ENCODE measurements around the gene BSN.
A peak's percentile ranks its signal among the peaks of the same experiment; 100 is the strongest.

BSN gene

GRCh38 chr3:49601358-49602048 lies 47.2 kb downstream of the BSN start:
- no peak for DNase-seq

GRCh38 chr3:49602049-49602554 lies 47.8 kb downstream of the BSN start:
- DNase-seq = no peak

GRCh38 chr3:49602877-49603411 lies 48.7 kb downstream of the BSN start:
- peak; percentile 64 for DNase-seq

GRCh38 chr3:49606427-49606826 lies 52.1 kb downstream of the BSN start:
- no peak for DNase-seq

- no peak for DNase-seq
Measured at GRCh38 chr3:49607105-49607591, 52.9 kb downstream of the BSN start.

- DNase-seq = no peak
Measured at GRCh38 chr3:49607796-49608195, 53.5 kb downstream of the BSN start.

- no peak for DNase-seq
Measured at GRCh38 chr3:49609314-49609713, 55.0 kb downstream of the BSN start.

GRCh38 chr3:49609815-49610214 lies 55.5 kb downstream of the BSN start:
- no peak for DNase-seq

GRCh38 chr3:49610666-49611280 lies 56.5 kb downstream of the BSN start:
- DNase-seq = no peak

GRCh38 chr3:49611291-49611690 lies 57.0 kb downstream of the BSN start:
- no peak for DNase-seq

GRCh38 chr3:49611719-49612118 lies 57.4 kb downstream of the BSN start:
- no peak for DNase-seq

GRCh38 chr3:49614936-49615335 lies 60.7 kb downstream of the BSN start:
- no peak for DNase-seq

- DNase-seq = no peak
Measured at GRCh38 chr3:49616061-49616460, 61.8 kb downstream of the BSN start.

GRCh38 chr3:49616491-49616941 lies 62.2 kb downstream of the BSN start:
- no peak for DNase-seq

GRCh38 chr3:49617390-49618013 lies 63.2 kb downstream of the BSN start:
- DNase-seq = no peak

- DNase-seq = no peak
Measured at GRCh38 chr3:49618412-49618811, 64.1 kb downstream of the BSN start.

- DNase-seq = no peak
Measured at GRCh38 chr3:49619649-49620048, 65.4 kb downstream of the BSN start.

GRCh38 chr3:49620728-49621127 lies 66.5 kb downstream of the BSN start:
- no peak for DNase-seq

- no peak for DNase-seq
Measured at GRCh38 chr3:49623071-49623470, 68.8 kb downstream of the BSN start.

GRCh38 chr3:49625071-49625470 lies 70.8 kb downstream of the BSN start:
- DNase-seq = no peak

- no peak for DNase-seq
Measured at GRCh38 chr3:49626101-49626581, 71.9 kb downstream of the BSN start.

- no peak for DNase-seq
Measured at GRCh38 chr3:49626796-49627195, 72.5 kb downstream of the BSN start.

GRCh38 chr3:49627634-49628033 lies 73.4 kb downstream of the BSN start:
- no peak for DNase-seq

- DNase-seq = no peak
Measured at GRCh38 chr3:49628249-49628648, 74.0 kb downstream of the BSN start.

All from activated T-cell treated with anti-CD3 and anti-CD28 coated beads, Interleukin-2, amount 50 U/mL, for 1 hour (primary cell).